Spleen (tissue), 7 donors: ENCODE measurements around the gene FKBP4.

Source experiments
- POLR2A ChIP-seq, 3 donors: fragments of 450-650 bp; IDR thresholded peaks; one replicate each; pipeline ENCODE4 v1.5.1; 2017; ENCODE audit warnings: antibody characterized with exemption in 3 of 3, mild to moderate bottlenecking in 1 of 3
- TF ChIP-seq, protein P1 (sequence below), 11 experiments: fragments of 200-600 bp in 7 of 11; fragments of 450-650 bp in 4 of 11; sonication (generic) in 4 of 11; IDR thresholded peaks in 8 of 11; conservative IDR thresholded peaks in 3 of 11; 1 replicate in 7 of 11; 2 replicates in 4 of 11; pipeline versions ENCODE4 v1.4.0 to v1.8.0; 2016 to 2021; ENCODE audit warnings: antibody characterized with exemption in 11 of 11, inconsistent platforms in 4 of 11, mild to moderate bottlenecking in 1 of 11
- donor health status: DM: no; HTN: no; CAD: no; lungs with moderate emphysema.
- donor health status: DM: no; HTN: no; CAD: no.
- donor health status: DM: no; HTN: no; CAD: no.

DNA sequence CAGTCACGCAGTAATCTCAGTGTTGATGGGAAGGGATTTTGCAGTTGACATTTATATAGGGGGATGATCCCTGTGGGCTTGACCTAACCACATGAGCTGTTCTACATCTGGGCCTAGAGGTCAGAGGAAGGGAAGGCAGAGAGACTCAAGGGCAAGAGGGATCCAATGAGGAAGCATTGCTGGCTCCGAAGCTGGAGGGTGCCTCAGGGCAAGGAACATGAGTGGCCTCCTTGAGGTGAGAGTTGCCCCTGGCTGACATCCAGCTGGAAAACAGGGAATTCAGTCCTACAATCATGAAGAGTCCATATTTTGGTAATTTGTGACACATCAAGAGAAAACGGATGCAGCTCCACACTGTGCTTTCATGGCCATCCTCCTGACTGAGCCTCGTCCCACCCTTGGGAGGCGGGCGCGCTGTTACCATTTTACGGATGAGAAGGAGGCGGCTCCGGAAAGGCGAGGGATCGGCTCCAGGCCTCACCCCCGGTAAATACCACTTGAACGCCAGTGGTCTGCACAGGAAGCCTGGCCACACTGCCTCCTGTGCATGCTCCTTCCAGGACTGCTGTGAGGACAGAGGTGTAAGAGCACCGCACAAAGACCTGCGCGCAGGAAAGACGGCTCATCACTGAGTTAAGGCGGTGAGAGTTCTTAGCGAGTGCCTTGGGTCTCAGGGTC is 18.5 kb upstream of the FKBP4 start:
- TF ChIP-seq, protein P1, sequence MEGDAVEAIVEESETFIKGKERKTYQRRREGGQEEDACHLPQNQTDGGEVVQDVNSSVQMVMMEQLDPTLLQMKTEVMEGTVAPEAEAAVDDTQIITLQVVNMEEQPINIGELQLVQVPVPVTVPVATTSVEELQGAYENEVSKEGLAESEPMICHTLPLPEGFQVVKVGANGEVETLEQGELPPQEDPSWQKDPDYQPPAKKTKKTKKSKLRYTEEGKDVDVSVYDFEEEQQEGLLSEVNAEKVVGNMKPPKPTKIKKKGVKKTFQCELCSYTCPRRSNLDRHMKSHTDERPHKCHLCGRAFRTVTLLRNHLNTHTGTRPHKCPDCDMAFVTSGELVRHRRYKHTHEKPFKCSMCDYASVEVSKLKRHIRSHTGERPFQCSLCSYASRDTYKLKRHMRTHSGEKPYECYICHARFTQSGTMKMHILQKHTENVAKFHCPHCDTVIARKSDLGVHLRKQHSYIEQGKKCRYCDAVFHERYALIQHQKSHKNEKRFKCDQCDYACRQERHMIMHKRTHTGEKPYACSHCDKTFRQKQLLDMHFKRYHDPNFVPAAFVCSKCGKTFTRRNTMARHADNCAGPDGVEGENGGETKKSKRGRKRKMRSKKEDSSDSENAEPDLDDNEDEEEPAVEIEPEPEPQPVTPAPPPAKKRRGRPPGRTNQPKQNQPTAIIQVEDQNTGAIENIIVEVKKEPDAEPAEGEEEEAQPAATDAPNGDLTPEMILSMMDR (IDR thresholded peaks at IDR 0.05 in 8 of 11, conservative IDR thresholded peaks at IDR 0.05 in 3 of 11), result no peak
- no peak for TF ChIP-seq POLR2A (IDR thresholded peaks at IDR 0.05)
